Measurements from ENCODE around the gene HMGN4. TPM values are rescaled to one million over a fixed set of nuclear protein-coding genes. Genes with fewer than 3 reads are reported as not detected.
A peak's percentile ranks its signal among the peaks of the same experiment; 100 is the strongest.
"Not testable (repeated sequence)": the region's sequence is repeated elsewhere in the genome, so short reads cannot be mapped to it uniquely, and the experiment has no call there.

Gene HMGN4
- total RNA-seq, 1 donor from 2014 or later = 29.0 TPM

- intact Hi-C loops (cut with DNase I) = loop anchor here (1.0 to 2.0 kb wide), 4 partner anchors 11 to 46 kb away; no protein-coding TSS in a partner anchor
- peak; percentile 95 for DNase-seq (ENCODE audit: missing footprints)
These were observed 17.1 kb upstream of the HMGN4 start for GRCh38 chr6:26520850-26521599.

GRCh38 chr6:26521600-26522391, 16.4 kb upstream of the HMGN4 start:
- intact Hi-C loops (cut with DNase I) = loop anchor here (1.0 to 2.0 kb wide), 4 partner anchors 11 to 47 kb away; no protein-coding TSS in a partner anchor
- DNase-seq (ENCODE audit: missing footprints) (peak; percentile 93), ATAC-seq (peak; percentile 96)

More at GRCh38 chr6:26520850-26521599, 17.1 kb upstream of the HMGN4 start:
- ATAC-seq = peak; percentile 90

GRCh38 chr6:26522486-26523228, 15.5 kb upstream of the HMGN4 start:
- intact Hi-C loops (cut with DNase I); DNase-seq (ENCODE audit: missing footprints); ATAC-seq: not testable (repeated sequence)

GRCh38 chr6:26524314-26524713, 13.9 kb upstream of the HMGN4 start:
- ATAC-seq; intact Hi-C loops (cut with DNase I): not testable (repeated sequence)

GRCh38 chr6:26524722-26525370, 13.3 kb upstream of the HMGN4 start:
- ATAC-seq (no peak), DNase-seq (ENCODE audit: missing footprints) (no peak)
- intact Hi-C loops (cut with DNase I) = no loop called here

More at GRCh38 chr6:26524314-26524713, 13.9 kb upstream of the HMGN4 start:
- DNase-seq (ENCODE audit: missing footprints) = not testable (repeated sequence)

GRCh38 chr6:26525838-26526237, 12.3 kb upstream of the HMGN4 start:
- intact Hi-C loops (cut with DNase I) = no loop called here
- no peak for DNase-seq (ENCODE audit: missing footprints)
- ATAC-seq = no peak

GRCh38 chr6:26526928-26527327, 11.2 kb upstream of the HMGN4 start:
- intact Hi-C loops (cut with DNase I) = no loop called here
- no peak for DNase-seq (ENCODE audit: missing footprints)
- ATAC-seq = no peak

- no peak for ATAC-seq
- intact Hi-C loops (cut with DNase I) = loop anchor here (10.0 kb wide), 2 partner anchors 505 to 945 kb away; partner anchors contain the start of gene ZNF184
- no peak for DNase-seq (ENCODE audit: missing footprints)
These were observed 8.0 kb upstream of the HMGN4 start for GRCh38 chr6:26530203-26530602.

GRCh38 chr6:26531897-26532296, 6.3 kb upstream of the HMGN4 start:
- DNase-seq (ENCODE audit: missing footprints) = no peak
- ATAC-seq = no peak
- intact Hi-C loops (cut with DNase I) = loop anchor here (1.0 to 10.0 kb wide), 4 partner anchors 11 to 943 kb away; partner anchors contain the start of gene ZNF184

- DNase-seq (ENCODE audit: missing footprints) = peak; percentile 91
- ATAC-seq = peak; percentile 76
- intact Hi-C loops (cut with DNase I) = loop anchor here (1.0 to 10.0 kb wide), 4 partner anchors 12 to 942 kb away; partner anchors contain the start of gene ZNF184
These were observed 5.3 kb upstream of the HMGN4 start for GRCh38 chr6:26532699-26533531.

- DNase-seq (ENCODE audit: missing footprints) = no peak
- intact Hi-C loops (cut with DNase I) = loop anchor here (2.0 to 10.0 kb wide), 3 partner anchors 35 to 941 kb away; partner anchors contain the start of gene ZNF184
- ATAC-seq = no peak
These were observed 4.6 kb upstream of the HMGN4 start for GRCh38 chr6:26533532-26533931.

GRCh38 chr6:26534681-26535465, 3.3 kb upstream of the HMGN4 start:
- intact Hi-C loops (cut with DNase I) = loop anchor here (5.0 to 10.0 kb wide), 3 partner anchors 223 to 940 kb away; partner anchors contain the start of gene ZNF184
- ATAC-seq = no peak
- no peak for DNase-seq (ENCODE audit: missing footprints)

GRCh38 chr6:26536571-26537159, 1.5 kb upstream of the HMGN4 start:
- intact Hi-C loops (cut with DNase I) = loop anchor here (2.0 to 10.0 kb wide), 4 partner anchors 16 to 938 kb away; partner anchors contain the start of gene ZNF184
- DNase-seq (ENCODE audit: missing footprints) = no peak
- no peak for ATAC-seq

GRCh38 chr6:26537160-26537845, 863 bp upstream of the HMGN4 start:
- intact Hi-C loops (cut with DNase I) = loop anchor here (2.0 to 10.0 kb wide), 4 partner anchors 17 to 937 kb away; partner anchors contain the start of gene ZNF184
- DNase-seq (ENCODE audit: missing footprints) (peak; percentile 93), ATAC-seq (peak; percentile 88)

- ATAC-seq = no peak
- intact Hi-C loops (cut with DNase I) = loop anchor here (1.0 to 10.0 kb wide), 4 partner anchors 15 to 936 kb away; partner anchors contain the start of gene ZNF184
- DNase-seq (ENCODE audit: missing footprints) = no peak
These were observed 371 bp downstream of the HMGN4 start for GRCh38 chr6:26538572-26538902.
